Neural progenitor cell (in vitro differentiated cells): Measurements from ENCODE around the gene ARL15. TPM values are rescaled to one million over a fixed set of nuclear protein-coding genes. Genes with fewer than 3 reads are reported as not detected.
A peak's percentile ranks its signal among the peaks of the same experiment; 100 is the strongest.

Source experiments
- DNase-seq: peaks from one replicate; pipeline ENCODE4 v3.0.0-alpha.2; 2016; ENCODE audit warnings: low spot score
- H2AFZ ChIP-seq: fragments of 200-600 bp; sonication (generic); replicated peaks from 2 replicates; pipeline ENCODE4 v1.6.1; 2016; ENCODE audit warnings: antibody characterized with exemption
- H3F3A ChIP-seq: fragments of 200-600 bp; sonication (generic); 2 replicates; pipeline ENCODE4 v1.6.1; 2016; ENCODE audit warnings: antibody characterized with exemption, low read depth
- H3K27ac ChIP-seq: fragments of 200-600 bp; sonication (generic); 2 replicates; pipeline ENCODE4 v1.5.1; 2016; ENCODE audit warnings: mild to moderate bottlenecking
- H3K27me3 ChIP-seq: fragments of 200-600 bp; sonication (generic); 2 replicates; pipeline ENCODE4 v1.6.1; 2016; ENCODE audit warnings: mild to moderate bottlenecking, moderate library complexity
- H3K36me3 ChIP-seq: fragments of 200-600 bp; sonication (generic); 2 replicates; pipeline ENCODE4 v1.5.1; 2016
- H3K4me1 ChIP-seq: fragments of 200-600 bp; sonication (generic); 2 replicates; pipeline ENCODE4 v1.6.1; 2016; ENCODE audit warnings: mixed run types
- H3K4me2 ChIP-seq: fragments of 200-600 bp; sonication (generic); 2 replicates; pipeline ENCODE4 v1.6.1; 2016
- H3K4me3 ChIP-seq: fragments of 200-600 bp; sonication (generic); 2 replicates; pipeline ENCODE4 v1.5.1; 2016
- H3K79me2 ChIP-seq: fragments of 200-600 bp; sonication (generic); 2 replicates; pipeline ENCODE4 v1.6.1; 2016; ENCODE audit warnings: low read depth
- H3K9ac ChIP-seq: fragments of 200-600 bp; sonication (generic); 2 replicates; pipeline ENCODE4 v1.6.1; 2016
- H3K9me3 ChIP-seq: fragments of 200-600 bp; sonication (generic); 2 replicates; pipeline ENCODE4 v1.5.1; 2016; ENCODE audit warnings: low read depth
- H4K20me1 ChIP-seq: fragments of 200-600 bp; sonication (generic); 2 replicates; pipeline ENCODE4 v1.6.1; 2016; ENCODE audit warnings: low read depth
- H3K27ac Mint-ChIP-seq: 3 replicates; pipeline ENCODE4 v1.8.0; 2021; ENCODE audit warnings: mixed read lengths
- H3K27me3 Mint-ChIP-seq: 2 replicates; pipeline ENCODE4 v1.8.0; 2022; ENCODE audit warnings: low read depth, mild to moderate bottlenecking, inconsistent platforms, moderate library complexity, mixed read lengths; ENCODE audit not compliant: insufficient read depth
- H3K36me3 Mint-ChIP-seq: 3 replicates; pipeline ENCODE4 v1.8.0; 2021; ENCODE audit warnings: mixed read lengths
- H3K4me1 Mint-ChIP-seq: 3 replicates; pipeline ENCODE4 v1.8.0; 2021; ENCODE audit warnings: mixed read lengths
- H3K4me3 Mint-ChIP-seq: 3 replicates; pipeline ENCODE4 v1.8.0; 2021; ENCODE audit warnings: mild to moderate bottlenecking, moderate library complexity, mixed read lengths
- H3K9me3 Mint-ChIP-seq: 3 replicates; pipeline ENCODE4 v1.8.0; 2020; ENCODE audit warnings: mixed read lengths
- EZH2 ChIP-seq: fragments of 200-600 bp; sonication (generic); IDR thresholded peaks from 2 replicates; pipeline ENCODE4 v1.6.1; 2017; ENCODE audit warnings: antibody characterized with exemption, mild to moderate bottlenecking, moderate library complexity
- EZH2phosphoT487 ChIP-seq: fragments of 200-600 bp; sonication (generic); IDR thresholded peaks from 2 replicates; pipeline ENCODE4 v1.6.1; 2017; ENCODE audit warnings: antibody characterized with exemption
- total RNA-seq: library from RNA; depleted of rRNA; stranded (reverse); fragments of >200 nt; gene quantifications from 2 replicates; pipeline ENCODE4 v1.2.3, GENCODE V29; 2015; ENCODE audit warnings: low replicate concordance
- TF ChIP-seq, protein P1 (sequence below): fragments of 200-600 bp; sonication (generic); IDR thresholded peaks from 2 replicates; pipeline ENCODE4 v1.5.1; 2017; ENCODE audit warnings: antibody characterized with exemption, mild to moderate bottlenecking

ARL15 gene
- total RNA-seq, 1 donor from 2014 or later: 39.1 TPM

DNA sequence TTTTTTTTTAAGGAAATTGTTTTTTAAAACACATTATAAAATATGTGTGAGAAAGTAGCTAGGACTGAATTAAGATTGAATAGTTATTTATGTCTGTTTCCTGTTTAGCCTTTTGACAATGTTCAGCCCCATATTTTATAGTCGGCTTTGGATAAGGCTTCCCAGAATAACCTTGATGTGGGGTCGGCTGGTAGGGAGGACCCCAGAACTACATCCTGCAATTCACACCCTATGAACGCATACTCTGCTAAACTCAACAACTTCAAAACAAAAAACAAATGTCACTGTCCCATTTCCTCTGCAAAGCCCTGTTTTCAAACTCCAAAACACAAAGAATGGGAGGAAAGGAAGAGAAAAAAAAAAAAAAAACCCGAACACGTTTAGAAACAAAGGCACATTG is 63.1 kb downstream of the ARL15 start:
- no peak for DNase-seq
- no peaks in the 10 kb centered on the region for H3K36me3 ChIP-seq
- H3K79me2 ChIP-seq: no peaks in the 10 kb centered on the region
- peaks cover 1% of the 10 kb centered on the region for H3K4me1 Mint-ChIP-seq
- H3K9me3 Mint-ChIP-seq: no peaks in the 10 kb centered on the region
- H3K4me2 ChIP-seq: no peak overlapping the region
- no peaks in the 10 kb centered on the region for H3F3A ChIP-seq
- no peaks in the 10 kb centered on the region for H3K27me3 ChIP-seq
- H3K27ac ChIP-seq: no peak overlapping the region
- no peak overlapping the region for H3K4me3 ChIP-seq
- no peak overlapping the region for H2AFZ ChIP-seq
- no peaks in the 10 kb centered on the region for H3K4me1 ChIP-seq
- H3K9ac ChIP-seq: no peak overlapping the region
- H4K20me1 ChIP-seq: no peaks in the 10 kb centered on the region
- H3K27ac Mint-ChIP-seq: no peak overlapping the region
- no peaks in the 10 kb centered on the region for H3K27me3 Mint-ChIP-seq
- no peak overlapping the region for H3K4me3 Mint-ChIP-seq
- TF ChIP-seq, protein P1, sequence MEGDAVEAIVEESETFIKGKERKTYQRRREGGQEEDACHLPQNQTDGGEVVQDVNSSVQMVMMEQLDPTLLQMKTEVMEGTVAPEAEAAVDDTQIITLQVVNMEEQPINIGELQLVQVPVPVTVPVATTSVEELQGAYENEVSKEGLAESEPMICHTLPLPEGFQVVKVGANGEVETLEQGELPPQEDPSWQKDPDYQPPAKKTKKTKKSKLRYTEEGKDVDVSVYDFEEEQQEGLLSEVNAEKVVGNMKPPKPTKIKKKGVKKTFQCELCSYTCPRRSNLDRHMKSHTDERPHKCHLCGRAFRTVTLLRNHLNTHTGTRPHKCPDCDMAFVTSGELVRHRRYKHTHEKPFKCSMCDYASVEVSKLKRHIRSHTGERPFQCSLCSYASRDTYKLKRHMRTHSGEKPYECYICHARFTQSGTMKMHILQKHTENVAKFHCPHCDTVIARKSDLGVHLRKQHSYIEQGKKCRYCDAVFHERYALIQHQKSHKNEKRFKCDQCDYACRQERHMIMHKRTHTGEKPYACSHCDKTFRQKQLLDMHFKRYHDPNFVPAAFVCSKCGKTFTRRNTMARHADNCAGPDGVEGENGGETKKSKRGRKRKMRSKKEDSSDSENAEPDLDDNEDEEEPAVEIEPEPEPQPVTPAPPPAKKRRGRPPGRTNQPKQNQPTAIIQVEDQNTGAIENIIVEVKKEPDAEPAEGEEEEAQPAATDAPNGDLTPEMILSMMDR: no peak
- TF ChIP-seq EZH2phosphoT487: no peak
- TF ChIP-seq EZH2: no peak
- no peaks in the 10 kb centered on the region for H3K9me3 ChIP-seq
- no peaks in the 10 kb centered on the region for H3K36me3 Mint-ChIP-seq

DNA sequence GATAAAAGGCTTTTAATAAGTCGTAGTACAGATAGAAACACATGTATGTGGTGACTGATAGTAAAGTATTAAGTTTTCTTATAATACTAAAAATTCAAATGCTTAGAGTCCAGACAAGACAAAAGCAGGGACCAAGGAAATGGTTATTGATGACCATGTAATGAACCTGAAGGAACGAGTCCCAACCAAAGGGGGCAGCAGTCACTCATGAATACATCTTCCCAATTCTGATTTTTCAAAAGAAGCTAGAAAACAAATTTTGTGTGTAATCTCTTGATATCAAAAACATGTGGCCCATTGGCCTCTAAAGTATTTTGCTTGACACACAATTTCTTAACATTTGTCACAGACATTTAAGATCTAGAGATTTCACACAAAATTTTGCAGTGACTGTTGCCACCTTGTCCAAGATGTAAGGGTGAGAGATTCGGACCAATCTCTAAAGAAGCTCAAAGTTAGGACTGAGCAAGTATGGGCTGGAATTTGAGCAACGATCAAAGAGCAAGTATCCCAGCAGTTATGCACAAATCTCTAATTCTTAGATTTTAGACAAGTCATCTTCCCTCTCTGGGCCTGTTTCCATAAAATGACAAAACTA is 66.8 kb downstream of the ARL15 start:
- DNase-seq: peak; percentile 58
- H3K4me3 Mint-ChIP-seq: no peak overlapping the region
- H3K27ac ChIP-seq: no peak overlapping the region

DNA sequence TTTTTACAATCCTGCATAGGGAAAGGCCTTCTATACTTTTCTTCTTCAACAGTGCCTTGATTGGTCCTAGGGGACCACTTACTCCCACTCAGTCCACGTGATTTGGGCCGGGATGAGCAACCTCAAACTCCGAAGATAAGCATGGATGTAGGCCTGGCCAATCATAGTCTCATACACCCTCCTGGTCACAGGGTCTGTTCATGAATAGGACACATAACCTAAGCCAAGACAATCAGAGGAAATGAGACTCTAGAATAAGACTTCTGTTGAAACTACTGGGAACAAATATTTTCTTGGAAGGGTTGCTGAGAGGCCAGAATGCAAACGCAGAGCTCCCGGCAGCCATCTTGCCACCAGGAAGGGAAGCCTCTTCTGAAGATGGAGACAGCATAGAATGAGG is 68.1 kb downstream of the ARL15 start:
- H3K9me3 ChIP-seq: no peaks in the 10 kb centered on the region
- Mint-ChIP-seq H3K27me3 (no peaks in the 10 kb centered on the region), H3K9me3 (no peaks in the 10 kb centered on the region), H3K4me1 (no peaks in the 10 kb centered on the region), H3K27ac (no peak overlapping the region), H3K4me3 (no peak overlapping the region), H3K36me3 (no peaks in the 10 kb centered on the region)
- H3K79me2 ChIP-seq: no peaks in the 10 kb centered on the region
- DNase-seq: no peak
- no peaks in the 10 kb centered on the region for H3K36me3 ChIP-seq
- no peaks in the 10 kb centered on the region for H3K27me3 ChIP-seq
- no peak overlapping the region for H3K4me3 ChIP-seq
- H3K4me2 ChIP-seq: no peak overlapping the region
- H3F3A ChIP-seq: no peaks in the 10 kb centered on the region
- H3K4me1 ChIP-seq: no peaks in the 10 kb centered on the region
- H4K20me1 ChIP-seq: no peaks in the 10 kb centered on the region
- no peak overlapping the region for H3K27ac ChIP-seq
- H2AFZ ChIP-seq: no peak overlapping the region
- no peak overlapping the region for H3K9ac ChIP-seq
- TF ChIP-seq, protein P1: no peak
- TF ChIP-seq EZH2phosphoT487 (no peak), EZH2 (no peak)

More for the DNA sequence above, 66.8 kb downstream of the ARL15 start:
- no peak for TF ChIP-seq EZH2phosphoT487
- TF ChIP-seq EZH2: no peak
- TF ChIP-seq, protein P1: peak; percentile 93
- Histone ChIP-seq H3K9ac (no peak overlapping the region), H3K4me2 (no peak overlapping the region), H3F3A (no peaks in the 10 kb centered on the region), H3K36me3 (no peaks in the 10 kb centered on the region), H3K79me2 (no peaks in the 10 kb centered on the region), H3K4me1 (no peaks in the 10 kb centered on the region), H3K9me3 (no peaks in the 10 kb centered on the region), H4K20me1 (no peaks in the 10 kb centered on the region), H3K27me3 (no peaks in the 10 kb centered on the region), H2AFZ (no peak overlapping the region), H3K4me3 (no peak overlapping the region)
- Mint-ChIP-seq H3K27ac (no peak overlapping the region), H3K9me3 (no peaks in the 10 kb centered on the region), H3K36me3 (no peaks in the 10 kb centered on the region), H3K4me1 (no peaks in the 10 kb centered on the region), H3K27me3 (no peaks in the 10 kb centered on the region)
